ENCODE measurements around the gene TIMM22. TPM values are rescaled to one million over a fixed set of nuclear protein-coding genes. Genes with fewer than 3 reads are reported as not detected.
"Not testable (repeated sequence)": the region's sequence is repeated elsewhere in the genome, so short reads cannot be mapped to it uniquely, and the experiment has no call there.

The TIMM22 gene
- total RNA-seq, 1 experiment from 2014 or later = 20.0 TPM

GRCh38 chr17:1045456-1045855, 48.5 kb downstream of the TIMM22 start:
- no peak for TF ChIP-seq CTCF (conservative IDR thresholded peaks at IDR 0.05; ENCODE audit: low read depth, low read length)
- TF ChIP-seq EZH2 (IDR thresholded peaks at IDR 0.05; ENCODE audit: borderline replicate concordance, low read depth, low read length, poor library complexity, severe bottlenecking) = no peak
- ChIA-PET CTCF (no interaction called here), POLR2A (ENCODE audit: low non-redundant PET) (no interaction called here)
- Histone ChIP-seq H3K9me3 (ENCODE audit: low read depth, low read length, poor library complexity, severe bottlenecking) (no peaks in the 10 kb centered on the region), H3K27me3 (replicated peaks; ENCODE audit: insufficient read depth, low read depth, low read length, poor library complexity) (no peaks in the 10 kb centered on the region), H3K4me3 (ENCODE audit: low read depth, low read length, poor library complexity, severe bottlenecking) (no peak overlapping the region), H3K27ac (ENCODE audit: low read depth, low read length, poor library complexity, severe bottlenecking) (no peak overlapping the region), H3K4me1 (ENCODE audit: insufficient read depth, low read length, poor library complexity, severe bottlenecking) (peaks cover 8% of the 10 kb centered on the region), H3K36me3 (ENCODE audit: insufficient read depth, low read length, poor library complexity, severe bottlenecking) (no peaks in the 10 kb centered on the region)
- intact Hi-C loops (cut with micrococcal nuclease; ENCODE audit: unreplicated experiment) = no loop called here
- BruUV-seq (replicated peaks) = no TSS peak
- DNase-seq (ENCODE audit: low spot score) = no peak

GRCh38 chr17:1047177-1047878, 50.4 kb downstream of the TIMM22 start:
- no TSS peak for BruUV-seq (replicated peaks)
- H3K27me3 ChIP-seq (replicated peaks; ENCODE audit: insufficient read depth, low read depth, low read length, poor library complexity) = no peaks in the 10 kb centered on the region
- H3K4me1 ChIP-seq (ENCODE audit: insufficient read depth, low read length, poor library complexity, severe bottlenecking) = peaks cover 8% of the 10 kb centered on the region
- DNase-seq (ENCODE audit: low spot score) = no peak
- ChIA-PET CTCF (no interaction called here), POLR2A (ENCODE audit: low non-redundant PET) (no interaction called here)
- no peak for TF ChIP-seq EZH2 (IDR thresholded peaks at IDR 0.05; ENCODE audit: borderline replicate concordance, low read depth, low read length, poor library complexity, severe bottlenecking)
- TF ChIP-seq CTCF (conservative IDR thresholded peaks at IDR 0.05; ENCODE audit: low read depth, low read length) = no peak
- no peak overlapping the region for H3K4me3 ChIP-seq (ENCODE audit: low read depth, low read length, poor library complexity, severe bottlenecking)
- no peak overlapping the region for H3K27ac ChIP-seq (ENCODE audit: low read depth, low read length, poor library complexity, severe bottlenecking)
- no peaks in the 10 kb centered on the region for H3K36me3 ChIP-seq (ENCODE audit: insufficient read depth, low read length, poor library complexity, severe bottlenecking)
- intact Hi-C loops (cut with micrococcal nuclease; ENCODE audit: unreplicated experiment) = no loop called here
- no peaks in the 10 kb centered on the region for H3K9me3 ChIP-seq (ENCODE audit: low read depth, low read length, poor library complexity, severe bottlenecking)

GRCh38 chr17:1047879-1048470, 51.0 kb downstream of the TIMM22 start:
- H3K4me3 ChIP-seq (ENCODE audit: low read depth, low read length, poor library complexity, severe bottlenecking) = no peak overlapping the region
- POLR2A ChIA-PET (ENCODE audit: low non-redundant PET) = no interaction called here
- H3K27ac ChIP-seq (ENCODE audit: low read depth, low read length, poor library complexity, severe bottlenecking) = no peak overlapping the region
- peaks cover 8% of the 10 kb centered on the region for H3K4me1 ChIP-seq (ENCODE audit: insufficient read depth, low read length, poor library complexity, severe bottlenecking)
- H3K9me3 ChIP-seq (ENCODE audit: low read depth, low read length, poor library complexity, severe bottlenecking) = no peaks in the 10 kb centered on the region
- H3K27me3 ChIP-seq (replicated peaks; ENCODE audit: insufficient read depth, low read depth, low read length, poor library complexity) = no peaks in the 10 kb centered on the region
- no peaks in the 10 kb centered on the region for H3K36me3 ChIP-seq (ENCODE audit: insufficient read depth, low read length, poor library complexity, severe bottlenecking)
- no TSS peak for BruUV-seq (replicated peaks)
- CTCF ChIA-PET = no interaction called here
- TF ChIP-seq CTCF (conservative IDR thresholded peaks at IDR 0.05; ENCODE audit: low read depth, low read length) = no peak
- no peak for TF ChIP-seq EZH2 (IDR thresholded peaks at IDR 0.05; ENCODE audit: borderline replicate concordance, low read depth, low read length, poor library complexity, severe bottlenecking)
- intact Hi-C loops (cut with micrococcal nuclease; ENCODE audit: unreplicated experiment) = no loop called here
- DNase-seq (ENCODE audit: low spot score) = no peak

GRCh38 chr17:1048516-1049115, 51.7 kb downstream of the TIMM22 start:
- H3K27ac ChIP-seq (ENCODE audit: low read depth, low read length, poor library complexity, severe bottlenecking); POLR2A ChIA-PET (ENCODE audit: low non-redundant PET); CTCF ChIA-PET; H3K36me3 ChIP-seq (ENCODE audit: insufficient read depth, low read length, poor library complexity, severe bottlenecking); H3K9me3 ChIP-seq (ENCODE audit: low read depth, low read length, poor library complexity, severe bottlenecking); H3K27me3 ChIP-seq (replicated peaks; ENCODE audit: insufficient read depth, low read depth, low read length, poor library complexity); BruUV-seq (replicated peaks); H3K4me1 ChIP-seq (ENCODE audit: insufficient read depth, low read length, poor library complexity, severe bottlenecking); intact Hi-C loops (cut with micrococcal nuclease; ENCODE audit: unreplicated experiment); H3K4me3 ChIP-seq (ENCODE audit: low read depth, low read length, poor library complexity, severe bottlenecking); DNase-seq (ENCODE audit: low spot score): not testable (repeated sequence)

Measured in A673 (cell line).